DND-41 (cell line): ENCODE measurements around the gene PDZK1.

Source experiments
- CTCF ChIP-seq: IDR thresholded peaks from 2 replicates; pipeline ENCODE4 v1.5.1; 2012; ENCODE audit warnings: borderline replicate concordance, low read length, moderate library complexity, mild to moderate bottlenecking; ENCODE audit not compliant: poor library complexity, severe bottlenecking; ENCODE audit errors: extremely low read depth
- EZH2 ChIP-seq: IDR thresholded peaks from 3 replicates; pipeline ENCODE4 v1.6.1; 2012; ENCODE audit warnings: borderline replicate concordance, low read depth, mild to moderate bottlenecking, moderate library complexity, low read length, inconsistent platforms; ENCODE audit not compliant: severe bottlenecking

GRCh38 chr1:145690587-145691558 is 16.3 kb downstream of the PDZK1 start:
- TF ChIP-seq CTCF: no peak
- no peak for TF ChIP-seq EZH2
